H1 (cell line): Measurements from ENCODE around the gene TNFRSF14.

Source experiments
- CTCF ChIP-seq, 3 experiments: IDR thresholded peaks; 1 replicate in 2 of 3; 2 replicates in 1 of 3; pipeline versions ENCODE4 v1.5.1 to v1.6.1; 2011; ENCODE audit warnings: low read length in 3 of 3, mild to moderate bottlenecking in 3 of 3, inconsistent platforms in 2 of 3, low read depth in 1 of 3, moderate library complexity in 1 of 3; ENCODE audit not compliant: insufficient read depth in 1 of 3; ENCODE audit errors: control extremely low read depth in 1 of 3
- POLR2A ChIP-seq, 2 experiments: IDR thresholded peaks; 1 replicate in 1 of 2; 2 replicates in 1 of 2; pipeline ENCODE4 v1.6.1; 2011; ENCODE audit warnings: low read depth in 2 of 2, low read length in 2 of 2, mild to moderate bottlenecking in 2 of 2; ENCODE audit errors: control extremely low read depth in 1 of 2

DNA sequence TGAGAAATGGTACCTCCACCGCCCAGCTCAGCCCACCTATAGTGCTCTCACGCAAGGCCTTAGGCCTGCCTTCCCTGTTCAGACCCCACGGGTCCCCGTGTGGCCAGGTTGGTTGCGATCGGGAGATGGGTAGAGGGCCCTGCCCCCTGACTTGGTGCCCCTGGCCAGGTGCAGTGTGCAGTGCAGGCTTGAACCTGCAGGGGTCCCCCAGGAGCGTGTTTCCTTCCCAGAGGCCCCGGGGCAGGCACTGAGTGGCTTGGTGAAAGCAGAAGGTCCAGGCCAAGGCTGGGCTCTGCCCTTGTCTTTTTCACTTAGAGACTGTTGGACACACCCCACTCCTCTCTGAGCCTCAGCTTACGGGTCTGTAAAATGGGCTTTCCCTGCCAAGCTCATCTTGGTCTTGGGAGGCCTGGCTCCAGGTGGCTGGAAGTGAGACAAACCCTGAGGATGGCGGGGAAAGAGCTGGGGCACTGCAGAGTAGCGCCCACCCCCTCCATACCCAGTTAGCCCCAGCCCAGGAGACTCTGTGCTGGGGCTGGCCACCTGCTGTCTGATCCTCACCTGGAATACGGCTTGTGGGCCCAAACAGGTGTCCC lies 16.8 kb upstream of the TNFRSF14 start:
- TF ChIP-seq POLR2A (IDR thresholded peaks at IDR 0.05; ENCODE audit: control extremely low read depth in 1 of 2, low read depth in 2 of 2, low read length in 2 of 2) (no peak), CTCF (IDR thresholded peaks at IDR 0.05; ENCODE audit: control extremely low read depth in 1 of 3, insufficient read depth in 1 of 3, low read depth in 1 of 3, low read length in 3 of 3) (peak in 2 of 3 experiments; percentile 59 to 60; a peak in 3 of 4 replicates)
